ENCODE data around the gene SCNN1B.
"Not testable (repeated sequence)": the region's sequence is repeated elsewhere in the genome, so short reads cannot be mapped to it uniquely, and the experiment has no call there.

The SCNN1B gene

GRCh38 chr16:23355106-23355670 lies 53.1 kb downstream of the SCNN1B start:
- DNase-seq = no peak

- DNase-seq = no peak
Observed at GRCh38 chr16:23356941-23357340, 54.8 kb downstream of the SCNN1B start.

- DNase-seq = peak; percentile 6
Observed at GRCh38 chr16:23357761-23358290, 55.7 kb downstream of the SCNN1B start.

GRCh38 chr16:23359092-23359760 lies 57.1 kb downstream of the SCNN1B start:
- no peak for DNase-seq

- DNase-seq = peak; percentile 92
Observed at GRCh38 chr16:23362460-23363317, 60.6 kb downstream of the SCNN1B start.

GRCh38 chr16:23365602-23366240 lies 63.6 kb downstream of the SCNN1B start:
- DNase-seq = peak; percentile 55

- not testable (repeated sequence) for DNase-seq
Observed at GRCh38 chr16:23366341-23366740, 64.2 kb downstream of the SCNN1B start.

- no peak for DNase-seq
Observed at GRCh38 chr16:23367564-23367963, 65.5 kb downstream of the SCNN1B start.

- no peak for DNase-seq
Observed at GRCh38 chr16:23367988-23368387, 65.9 kb downstream of the SCNN1B start.

GRCh38 chr16:23368469-23368868 lies 66.4 kb downstream of the SCNN1B start:
- DNase-seq = no peak

- DNase-seq = no peak
Observed at GRCh38 chr16:23369416-23369815, 67.3 kb downstream of the SCNN1B start.

GRCh38 chr16:23371368-23371767 lies 69.3 kb downstream of the SCNN1B start:
- no peak for DNase-seq

- DNase-seq = no peak
Observed at GRCh38 chr16:23373436-23374219, 71.5 kb downstream of the SCNN1B start.

GRCh38 chr16:23374721-23375510 lies 72.8 kb downstream of the SCNN1B start:
- DNase-seq = peak; percentile 3

GRCh38 chr16:23375643-23376042 lies 73.5 kb downstream of the SCNN1B start:
- no peak for DNase-seq

GRCh38 chr16:23377071-23377931 lies 75.2 kb downstream of the SCNN1B start:
- no peak for DNase-seq

- DNase-seq = no peak
Observed at GRCh38 chr16:23378256-23378655, 76.2 kb downstream of the SCNN1B start.

GRCh38 chr16:23378921-23379320 lies 76.8 kb downstream of the SCNN1B start:
- DNase-seq = no peak

GRCh38 chr16:23379707-23380106 lies 77.6 kb downstream of the SCNN1B start:
- no peak for DNase-seq

- no peak for DNase-seq
Observed at GRCh38 chr16:23380501-23380951, 78.4 kb downstream of the SCNN1B start.

Measured in NCI-H2029 (cell line).